HG03159 (cell line): ENCODE measurements around the gene LEKR1.
"Not testable (repeated sequence)": the region's sequence is repeated elsewhere in the genome, so short reads cannot be mapped to it uniquely, and the experiment has no call there.

ENCODE experiments used
- ATAC-seq: cut with Tn5 transposase; IDR thresholded peaks from one replicate; pipeline ENCODE4 v1.9.1; 2021; ENCODE audit warnings: mild to moderate bottlenecking, moderate library complexity; ENCODE audit not compliant: unreplicated experiment

The LEKR1 gene

GRCh38 chr3:156826144-156826895, at the start of gene LEKR1:
Gene LEKR1, plus strand, starts transcription at chr3:156826353. Its CDS starts 2,977 bp downstream, at chr3:156829330.
- peak; percentile 78 for ATAC-seq

GRCh38 chr3:156776871-156777270, 49.3 kb upstream of the LEKR1 start:
- no peak for ATAC-seq

GRCh38 chr3:156781310-156782230, 44.6 kb upstream of the LEKR1 start:
- no peak for ATAC-seq

GRCh38 chr3:156782319-156782718, 43.8 kb upstream of the LEKR1 start:
- no peak for ATAC-seq

- ATAC-seq: no peak
Measured at GRCh38 chr3:156782921-156783320, 43.2 kb upstream of the LEKR1 start.

- no peak for ATAC-seq
Measured at GRCh38 chr3:156787001-156787400, 39.2 kb upstream of the LEKR1 start.

- ATAC-seq: no peak
Measured at GRCh38 chr3:156787926-156788663, 38.1 kb upstream of the LEKR1 start.

GRCh38 chr3:156788846-156789245, 37.3 kb upstream of the LEKR1 start:
- ATAC-seq: no peak

GRCh38 chr3:156790156-156790555, 36.0 kb upstream of the LEKR1 start:
- ATAC-seq: no peak

- no peak for ATAC-seq
Measured at GRCh38 chr3:156792114-156792513, 34.0 kb upstream of the LEKR1 start.

GRCh38 chr3:156792536-156792935, 33.6 kb upstream of the LEKR1 start:
- ATAC-seq: no peak

GRCh38 chr3:156792945-156793344, 33.2 kb upstream of the LEKR1 start:
- ATAC-seq: no peak

- ATAC-seq: no peak
Measured at GRCh38 chr3:156793400-156793799, 32.8 kb upstream of the LEKR1 start.

GRCh38 chr3:156793851-156794250, 32.3 kb upstream of the LEKR1 start:
- no peak for ATAC-seq

- no peak for ATAC-seq
Measured at GRCh38 chr3:156795890-156796481, 30.2 kb upstream of the LEKR1 start.

GRCh38 chr3:156797368-156797767, 28.8 kb upstream of the LEKR1 start:
- no peak for ATAC-seq

- not testable (repeated sequence) for ATAC-seq
Measured at GRCh38 chr3:156800287-156800686, 25.9 kb upstream of the LEKR1 start.

- ATAC-seq: no peak
Measured at GRCh38 chr3:156801746-156802145, 24.4 kb upstream of the LEKR1 start.

- ATAC-seq: no peak
Measured at GRCh38 chr3:156802821-156803606, 23.1 kb upstream of the LEKR1 start.
